HG03066 (cell line): Measurements from ENCODE around the gene OR52D1.

ENCODE experiments used
- ATAC-seq: cut with Tn5 transposase; IDR thresholded peaks from one replicate; pipeline ENCODE4 v1.9.1; 2021; ENCODE audit warnings: low read depth; ENCODE audit not compliant: unreplicated experiment

The OR52D1 gene

DNA sequence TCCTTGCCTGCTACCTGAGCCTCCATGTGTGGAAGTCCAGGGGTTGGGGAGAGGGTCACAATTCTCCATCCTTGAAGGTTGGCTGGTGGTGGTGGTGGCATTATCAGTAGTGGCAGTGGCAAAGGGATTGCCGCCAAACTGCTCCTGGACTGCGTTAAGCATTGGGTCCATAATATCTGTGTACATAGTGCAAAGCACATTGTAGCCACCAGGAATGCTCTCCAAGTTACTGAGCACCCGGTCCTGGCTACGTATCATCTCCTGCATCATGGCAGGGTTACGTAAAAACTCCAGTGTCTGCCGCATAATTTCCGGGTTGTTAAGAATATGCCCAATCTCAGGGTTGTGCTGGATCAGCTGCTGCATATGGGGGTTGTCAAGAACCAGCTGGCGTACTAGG is 20.1 kb downstream of the OR52D1 start:
- ATAC-seq, result no peak

DNA sequence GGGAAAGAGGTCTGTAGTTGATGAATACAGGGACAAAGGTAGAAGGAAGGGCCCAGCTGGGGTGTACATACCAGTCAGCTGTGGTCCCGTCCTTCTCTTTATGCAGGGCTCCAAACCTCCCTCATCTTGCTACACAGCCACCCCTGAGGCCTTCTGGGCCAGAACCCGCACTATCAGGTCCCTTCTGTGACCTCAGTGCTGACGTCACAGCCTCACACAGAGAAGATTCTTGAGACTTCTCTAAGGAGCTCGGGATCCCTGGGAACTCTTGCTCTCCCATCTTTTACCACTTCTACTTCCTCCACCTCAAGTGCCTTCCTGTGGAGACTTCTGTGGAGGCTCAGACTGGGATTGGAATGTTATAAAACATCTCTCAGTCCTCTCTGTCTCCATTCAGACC is 21.3 kb downstream of the OR52D1 start, which contains the start of gene UBQLN3:
UBQLN3 (minus strand) TSS at position 155 of the 400 bp plus-strand sequence. CDS start 399 bp downstream, outside the sequence.
- no peak for ATAC-seq

DNA sequence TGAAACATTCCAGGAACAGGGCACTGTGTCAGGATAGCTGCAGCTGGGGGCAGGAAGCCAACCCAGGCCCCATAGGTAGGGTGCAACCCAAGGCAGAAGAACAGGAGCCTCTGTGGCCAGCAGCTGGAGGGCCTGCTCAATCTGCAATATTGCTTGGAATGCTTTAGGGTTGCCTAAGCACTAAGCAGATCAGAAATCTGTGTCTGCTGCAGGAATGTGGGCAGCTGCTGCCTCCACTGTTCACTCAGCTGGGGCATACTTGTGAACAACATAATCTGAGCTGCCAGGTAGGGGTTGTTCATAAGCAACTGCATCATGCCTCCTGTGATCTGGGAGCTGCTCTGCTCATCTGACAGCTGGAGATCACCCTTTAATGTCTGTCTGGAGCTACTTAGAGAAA is 26.4 kb downstream of the OR52D1 start:
- ATAC-seq, result no peak

DNA sequence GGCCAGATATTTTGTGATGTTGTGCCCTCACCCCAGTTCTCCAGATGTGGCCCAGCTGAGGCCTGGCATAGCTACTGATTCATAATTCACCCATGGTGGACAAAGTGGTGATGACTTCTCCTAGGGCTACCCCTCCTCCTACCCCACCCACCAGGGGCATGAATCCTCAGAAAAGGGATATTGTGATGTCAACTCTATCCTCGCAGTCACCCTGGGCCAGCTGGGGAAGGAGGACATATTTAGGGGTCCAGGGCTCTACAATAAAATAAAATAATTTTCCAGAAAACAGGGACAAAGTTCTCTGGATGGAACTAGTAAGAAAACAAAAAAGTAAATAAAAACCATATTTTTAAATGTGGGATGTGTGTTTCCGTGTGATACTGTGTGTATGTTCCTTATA is 28.1 kb downstream of the OR52D1 start, which contains the start of gene UBQLNL:
UBQLNL (minus strand) TSS at position 101 of the 400 bp plus-strand sequence. CDS start 258 bp downstream, outside the sequence.
- no peak for ATAC-seq

DNA sequence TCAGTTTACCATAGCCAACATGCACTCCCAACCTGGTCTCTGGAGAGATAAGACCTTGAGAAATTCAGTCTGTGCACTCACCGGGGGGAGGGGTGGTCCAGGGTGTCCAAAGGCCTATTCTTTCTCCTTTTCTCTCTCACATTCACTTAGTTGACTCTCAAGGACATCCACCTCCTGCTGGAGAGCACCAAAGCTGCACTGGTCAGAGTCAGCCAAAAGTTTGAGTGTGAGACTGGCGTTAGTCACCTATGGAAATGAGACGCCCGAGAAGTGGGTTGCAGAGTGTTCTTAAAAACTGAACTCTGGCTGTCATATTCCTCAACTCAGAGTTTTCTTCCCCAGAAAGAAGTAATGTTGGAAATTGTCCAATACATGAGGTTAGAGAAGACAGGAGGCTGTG is 33.1 kb downstream of the OR52D1 start:
- no peak for ATAC-seq

DNA sequence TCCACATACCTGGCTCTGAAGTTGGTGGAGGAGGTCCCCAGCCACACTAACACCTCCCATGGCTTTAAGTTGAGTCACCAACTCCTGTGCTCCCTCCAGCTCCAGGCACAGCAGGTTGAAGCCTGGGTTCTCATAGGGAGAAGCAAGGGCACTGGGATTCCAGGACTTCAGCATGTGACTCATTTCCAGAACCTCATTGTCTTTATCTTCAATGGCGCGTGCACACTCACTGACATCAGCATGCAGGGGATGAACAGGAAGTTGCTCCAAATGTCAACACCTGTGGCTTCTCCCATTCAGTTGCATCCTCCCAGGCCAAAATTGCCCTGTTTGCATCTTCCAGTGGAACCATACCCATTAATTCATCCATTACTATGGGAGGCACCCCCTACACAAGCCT is 33.8 kb downstream of the OR52D1 start:
- ATAC-seq, result no peak

DNA sequence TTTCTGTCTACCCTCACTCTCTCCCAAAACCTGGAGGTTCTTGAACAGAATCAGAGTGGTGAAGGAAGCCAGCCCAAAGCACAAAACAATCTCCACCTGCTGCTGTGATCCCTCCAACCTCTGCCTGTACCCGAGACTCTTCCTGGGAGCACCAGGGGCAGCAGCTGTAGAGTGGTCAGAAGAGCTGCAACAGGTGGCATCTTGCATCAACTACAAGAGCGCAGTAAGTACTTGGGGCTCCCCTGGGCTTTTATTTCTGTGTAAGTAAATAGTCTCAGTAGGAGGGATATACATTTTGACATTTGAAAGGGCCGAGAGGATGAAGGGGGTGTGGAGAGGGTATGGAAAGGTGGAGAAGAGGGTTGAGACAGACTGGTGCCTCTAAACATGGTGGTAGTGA is 36.3 kb downstream of the OR52D1 start:
- ATAC-seq, result no peak

DNA sequence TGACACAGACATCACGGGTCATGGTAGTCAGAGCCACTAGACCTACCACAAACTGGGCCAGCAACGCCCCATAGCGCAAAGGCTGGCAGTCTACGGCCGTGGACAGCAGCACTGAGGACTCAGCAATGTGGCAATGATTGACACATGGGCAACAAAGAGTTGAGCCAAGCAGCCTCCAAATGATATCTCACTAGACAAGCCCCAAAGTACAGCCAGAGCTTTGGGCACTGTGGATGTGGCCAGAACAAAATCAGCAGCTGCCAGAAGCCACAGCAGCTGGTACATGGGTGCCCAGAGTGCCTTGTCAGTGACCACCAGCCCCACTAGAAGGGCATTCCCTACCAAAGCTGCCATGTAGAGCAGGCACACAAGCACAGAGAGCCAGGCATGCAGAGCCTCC is 39.2 kb downstream of the OR52D1 start:
- ATAC-seq, result no peak

DNA sequence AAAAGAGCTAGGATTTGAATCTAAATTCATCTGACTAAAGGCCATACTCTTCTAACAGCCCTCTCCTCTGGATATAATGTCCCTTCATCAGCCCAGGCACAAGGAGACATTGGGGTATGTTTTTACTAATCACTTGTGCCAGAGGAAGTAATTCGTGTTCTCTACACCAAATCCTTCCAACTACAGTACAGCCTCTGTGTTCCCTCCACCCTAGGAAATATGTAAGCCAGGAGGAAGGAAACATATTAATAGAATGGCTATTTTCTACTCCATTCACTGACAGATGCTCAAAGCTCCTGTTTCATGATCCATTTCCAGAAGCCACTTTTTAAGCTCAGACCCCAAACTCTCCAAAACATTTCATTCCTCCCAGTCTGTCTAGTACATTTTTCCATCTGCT is 40.0 kb downstream of the OR52D1 start:
- no peak for ATAC-seq

DNA sequence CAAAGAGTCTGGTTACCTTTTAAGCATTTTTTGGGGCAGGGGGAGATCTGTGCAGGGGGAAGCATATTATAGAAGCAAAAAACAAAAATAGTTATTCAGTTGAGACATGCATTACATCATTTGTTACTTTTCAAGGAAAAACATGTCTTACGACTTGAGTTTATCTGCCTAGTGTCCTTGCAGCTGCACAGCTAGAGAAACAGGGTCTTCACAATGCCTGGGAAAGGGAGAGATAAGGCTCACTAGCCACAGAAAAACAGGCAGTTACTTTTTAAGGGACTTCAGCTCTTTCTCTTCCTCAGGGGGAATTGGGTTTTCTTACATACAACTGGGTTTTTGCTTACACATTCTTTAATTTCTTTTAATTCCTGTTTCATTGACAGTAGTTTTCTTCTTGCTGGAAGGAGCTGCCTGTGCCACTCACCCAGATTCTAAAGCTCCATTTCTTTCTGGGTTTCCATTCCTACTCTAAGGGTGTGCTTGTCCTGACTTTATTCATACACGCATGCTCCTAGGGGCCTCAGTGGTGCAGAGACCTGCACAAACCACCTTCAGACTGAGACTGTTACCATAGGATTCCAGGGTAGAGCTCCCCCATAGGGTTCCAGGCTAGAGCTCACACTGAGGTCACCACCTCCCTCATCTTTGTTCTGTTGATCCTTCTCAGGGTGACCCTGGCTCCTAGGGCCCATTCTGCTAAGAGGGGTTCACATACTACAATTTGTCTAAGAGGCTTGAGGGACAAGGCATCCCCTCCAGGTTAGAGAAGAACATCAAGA is 42.8 kb downstream of the OR52D1 start:
- ATAC-seq, result no peak

DNA sequence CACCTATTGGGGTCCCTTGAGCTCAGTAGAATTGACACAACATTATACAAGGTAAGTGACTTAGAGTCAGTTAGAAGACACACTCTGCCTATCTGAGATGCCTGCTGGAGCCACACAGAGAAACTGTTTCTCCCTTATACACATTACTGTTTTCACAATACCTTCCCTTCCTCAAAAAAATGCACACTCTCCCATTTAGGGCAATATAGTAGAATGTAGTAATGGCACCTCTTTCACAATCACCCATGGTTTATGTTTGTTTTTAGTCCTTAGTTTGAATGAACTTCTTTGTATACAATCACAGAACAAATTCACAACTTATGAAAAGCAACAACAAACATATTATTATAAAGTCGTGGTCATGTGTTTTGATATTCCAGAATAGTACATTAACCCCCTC is 45.6 kb downstream of the OR52D1 start:
- no peak for ATAC-seq

DNA sequence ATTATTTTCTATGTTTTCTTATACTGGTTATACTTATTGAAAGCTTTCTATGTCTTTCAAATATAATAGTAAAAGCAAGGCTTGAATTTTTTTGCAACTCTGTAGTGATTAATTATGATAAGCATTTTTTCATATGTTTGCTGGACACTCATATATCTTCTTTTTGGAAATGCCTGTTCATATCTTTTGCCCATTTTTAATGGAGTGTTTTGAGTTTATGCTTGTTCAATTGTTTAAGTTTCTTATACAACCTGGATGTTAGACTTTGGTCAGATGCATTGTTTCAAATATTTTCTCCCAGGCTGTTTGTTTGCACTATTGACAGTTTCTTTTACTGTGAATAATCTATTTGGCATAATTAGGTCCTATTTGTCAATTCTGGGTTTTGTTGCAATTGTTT is 48.0 kb downstream of the OR52D1 start:
- ATAC-seq, result no peak
